ENCODE data around the gene NANOS2. TPM values are rescaled to one million over a fixed set of nuclear protein-coding genes. Genes with fewer than 3 reads are reported as not detected.

Gene NANOS2
- total RNA-seq, 2 experiments from 2014 or later, result not detected

- no peak for DNase-seq (ENCODE audit: low spot score)
Measured at GRCh38 chr19:45881082-45881908, 33.3 kb downstream of the NANOS2 start.

GRCh38 chr19:45879971-45880370, 34.6 kb downstream of the NANOS2 start:
- intact Hi-C loops (cut with micrococcal nuclease; ENCODE audit: unreplicated experiment), result loop anchor here (10.0 kb wide), 1 partner anchor 175 kb away; no protein-coding TSS in a partner anchor
- Histone ChIP-seq H3K36me3 (ENCODE audit: insufficient read depth, low read length) (peaks cover 13% of the 10 kb centered on the region; the same call in 1 of the 2 replicates), H2AFZ (ENCODE audit: low read length) (no peak overlapping the region), H3K79me2 (ENCODE audit: insufficient read depth, low read depth, low read length) (peaks cover 12% of the 10 kb centered on the region; the same call in 1 of the 2 replicates), H3K9me3 (ENCODE audit: low read length) (no peaks in the 10 kb centered on the region), H3K27ac (ENCODE audit: low read depth, low read length, poor library complexity, severe bottlenecking) (no peak overlapping the region), H3K4me3 (ENCODE audit: low read depth, low read length, poor library complexity, severe bottlenecking) (no peak overlapping the region), H3K4me1 (ENCODE audit: insufficient read depth, low read length, poor library complexity, severe bottlenecking) (peaks cover 42% of the 10 kb centered on the region), H3K4me2 (ENCODE audit: low read length) (no peak overlapping the region), H3K9me2 (ENCODE audit: insufficient read depth, low read length) (no peaks in the 10 kb centered on the region), H4K20me1 (ENCODE audit: insufficient read depth, low read length) (no peaks in the 10 kb centered on the region)
- CTCF ChIA-PET (ENCODE audit: unreplicated experiment), result no interaction called here
- no TSS peak for BruUV-seq (replicated peaks)
- no peak for DNase-seq (ENCODE audit: low spot score)
- POLR2A ChIA-PET, result no interaction called here
- TF ChIP-seq EZH2phosphoT487 (IDR thresholded peaks at IDR 0.05; ENCODE audit: borderline replicate concordance, low read depth, low read length), result no peak
- no peak for TF ChIP-seq CTCF (conservative IDR thresholded peaks at IDR 0.05; ENCODE audit: low read length)

More at GRCh38 chr19:45881082-45881908, 33.3 kb downstream of the NANOS2 start:
- no peak overlapping the region for H3K4me3 ChIP-seq (ENCODE audit: low read depth, low read length, poor library complexity, severe bottlenecking)
- H4K20me1 ChIP-seq (ENCODE audit: insufficient read depth, low read length), result no peaks in the 10 kb centered on the region
- POLR2A ChIA-PET, result interaction anchor here (0.5 to 1.1 kb wide), 3 partner anchors 14 to 21 kb away, joined by 3 to 6 read pairs (median 3); partner anchors contain the start of genes MYPOP and SYMPK
- peaks cover 13% of the 10 kb centered on the region; the same call in 1 of the 2 replicates for H3K36me3 ChIP-seq (ENCODE audit: insufficient read depth, low read length)
- BruUV-seq (replicated peaks), result no TSS peak
- TF ChIP-seq EZH2phosphoT487 (IDR thresholded peaks at IDR 0.05; ENCODE audit: borderline replicate concordance, low read depth, low read length) (no peak), CTCF (conservative IDR thresholded peaks at IDR 0.05; ENCODE audit: low read length) (no peak)
- no peaks in the 10 kb centered on the region for H3K9me3 ChIP-seq (ENCODE audit: low read length)
- no peak overlapping the region for H3K27ac ChIP-seq (ENCODE audit: low read depth, low read length, poor library complexity, severe bottlenecking)
- peaks cover 44% of the 10 kb centered on the region for H3K4me1 ChIP-seq (ENCODE audit: insufficient read depth, low read length, poor library complexity, severe bottlenecking)
- H2AFZ ChIP-seq (ENCODE audit: low read length), result no peak overlapping the region
- H3K4me2 ChIP-seq (ENCODE audit: low read length), result peak overlapping the region; percentile 88
- CTCF ChIA-PET (ENCODE audit: unreplicated experiment), result interaction anchor here (1.1 kb wide), 1 partner anchor 18 kb away, joined by 4 read pairs; the partner anchor contains the start of gene SYMPK
- intact Hi-C loops (cut with micrococcal nuclease; ENCODE audit: unreplicated experiment), result loop anchor here (10.0 kb wide), 1 partner anchor 176 kb away; no protein-coding TSS in a partner anchor
- H3K79me2 ChIP-seq (ENCODE audit: insufficient read depth, low read depth, low read length), result peaks cover 18% of the 10 kb centered on the region; the same call in 1 of the 2 replicates
- H3K9me2 ChIP-seq (ENCODE audit: insufficient read depth, low read length), result no peaks in the 10 kb centered on the region

- no peaks in the 10 kb centered on the region for H3K9me3 ChIP-seq (ENCODE audit: low read length)
- intact Hi-C loops (cut with micrococcal nuclease; ENCODE audit: unreplicated experiment), result no loop called here
- no peak for DNase-seq (ENCODE audit: low spot score)
- TF ChIP-seq EZH2phosphoT487 (IDR thresholded peaks at IDR 0.05; ENCODE audit: borderline replicate concordance, low read depth, low read length) (no peak), CTCF (conservative IDR thresholded peaks at IDR 0.05; ENCODE audit: low read length) (no peak)
- ChIA-PET POLR2A (no interaction called here), CTCF (ENCODE audit: unreplicated experiment) (no interaction called here)
- no peak overlapping the region for H3K4me3 ChIP-seq (ENCODE audit: low read depth, low read length, poor library complexity, severe bottlenecking)
- peaks cover 4% of the 10 kb centered on the region; the same call in 1 of the 2 replicates for H3K79me2 ChIP-seq (ENCODE audit: insufficient read depth, low read depth, low read length)
- H2AFZ ChIP-seq (ENCODE audit: low read length), result no peak overlapping the region
- no TSS peak for BruUV-seq (replicated peaks)
- H3K27ac ChIP-seq (ENCODE audit: low read depth, low read length, poor library complexity, severe bottlenecking), result no peak overlapping the region
- H3K36me3 ChIP-seq (ENCODE audit: insufficient read depth, low read length), result peaks cover 5% of the 10 kb centered on the region; the same call in 1 of the 2 replicates
- no peak overlapping the region for H3K4me2 ChIP-seq (ENCODE audit: low read length)
- no peaks in the 10 kb centered on the region for H4K20me1 ChIP-seq (ENCODE audit: insufficient read depth, low read length)
- H3K4me1 ChIP-seq (ENCODE audit: insufficient read depth, low read length, poor library complexity, severe bottlenecking), result peaks cover 33% of the 10 kb centered on the region
- no peaks in the 10 kb centered on the region for H3K9me2 ChIP-seq (ENCODE audit: insufficient read depth, low read length)
Measured at GRCh38 chr19:45879055-45879454, 35.5 kb downstream of the NANOS2 start.

Data from OCI-LY7 (cell line).